GM12878 (cell line): ENCODE measurements around the gene BFSP1.

Experiments used
- CTCF ChIP-seq, 3 experiments: IDR thresholded peaks in 2 of 3; conservative IDR thresholded peaks in 1 of 3; 2 replicates each; pipeline ENCODE4 v1.5.1; 2011; ENCODE audit warnings: low read depth in 3 of 3, low read length in 3 of 3, mild to moderate bottlenecking in 3 of 3, control low read depth in 2 of 3, moderate library complexity in 2 of 3, inconsistent platforms in 1 of 3, mixed read lengths in 1 of 3; ENCODE audit not compliant: control insufficient read depth in 2 of 3, insufficient read depth in 1 of 3; ENCODE audit errors: extremely low read depth in 1 of 3
- JUNB ChIP-seq: IDR thresholded peaks from 2 replicates; pipeline ENCODE4 v1.6.1; 2016; ENCODE audit warnings: antibody characterized with exemption, mild to moderate bottlenecking
- MEF2A ChIP-seq: IDR thresholded peaks from 2 replicates; pipeline ENCODE4 v1.6.1; 2011; ENCODE audit warnings: low read depth, mild to moderate bottlenecking, low read length, moderate library complexity; ENCODE audit not compliant: insufficient read depth
- RAD21 ChIP-seq: IDR thresholded peaks from 2 replicates; pipeline ENCODE4 v1.6.1; 2011; ENCODE audit warnings: mild to moderate bottlenecking, low read depth, low read length, moderate library complexity; ENCODE audit not compliant: insufficient read depth
- SMAD1 ChIP-seq: fragments of 450-650 bp; IDR thresholded peaks from 2 replicates; pipeline ENCODE4 v1.6.1; 2018; ENCODE audit warnings: mild to moderate bottlenecking, low read depth; ENCODE audit not compliant: partially characterized antibody
- SRF ChIP-seq, 2 experiments: IDR thresholded peaks; 2 replicates each; pipeline ENCODE4 v1.6.1; 2011; ENCODE audit warnings: low read depth in 2 of 2, low read length in 2 of 2, mild to moderate bottlenecking in 1 of 2, moderate library complexity in 1 of 2
- TAF1 ChIP-seq: IDR thresholded peaks from 2 replicates; pipeline ENCODE4 v1.6.1; 2011; ENCODE audit warnings: mild to moderate bottlenecking, low read depth, low read length, borderline replicate concordance
- USF2 ChIP-seq: IDR thresholded peaks from 2 replicates; pipeline ENCODE4 v1.6.1; 2011; ENCODE audit warnings: low read depth, low read length, improper control_type of control experiment, borderline replicate concordance

GRCh38 chr20:17480696-17481095 lies 50.5 kb downstream of the BFSP1 start:
- TF ChIP-seq SRF (IDR thresholded peaks at IDR 0.05; ENCODE audit: low read depth in 2 of 2, low read length in 2 of 2) (no peak), CTCF (IDR thresholded peaks at IDR 0.05 in 2 of 3, conservative IDR thresholded peaks at IDR 0.05 in 1 of 3; ENCODE audit: control insufficient read depth in 2 of 3, extremely low read depth in 1 of 3, insufficient read depth in 1 of 3, low read depth in 3 of 3, low read length in 3 of 3) (no peak), MEF2A (no peak), JUNB (no peak), RAD21 (no peak), SMAD1 (no peak), TAF1 (no peak), USF2 (no peak)
